HepG2 (cell line): ENCODE data around the gene STK31.
"Not testable (repeated sequence)": the region's sequence is repeated elsewhere in the genome, so short reads cannot be mapped to it uniquely, and the experiment has no call there.

Source experiments
- POLR2AphosphoS5 ChIP-seq: IDR thresholded peaks from 2 replicates; pipeline ENCODE4 v1.6.1; 2012; ENCODE audit warnings: low read depth, low read length
- SMARCC2 ChIP-seq: fragments of 450-650 bp; IDR thresholded peaks from 2 replicates; pipeline ENCODE4 v1.6.1; 2017; ENCODE audit warnings: antibody characterized with exemption, mild to moderate bottlenecking
- ZNF768 ChIP-seq: sonication (generic); formaldehyde crosslinking; IDR thresholded peaks from 2 replicates; pipeline ENCODE4 v1.4.0; 2020; ENCODE audit warnings: missing genetic modification reagents
- ZSCAN25 ChIP-seq: sonication (generic); formaldehyde crosslinking; IDR thresholded peaks from 2 replicates; pipeline ENCODE4 v1.8.0; 2022; ENCODE audit warnings: mild to moderate bottlenecking, missing genetic modification reagents
- TF ChIP-seq, protein P1 (sequence below): sonication (generic); formaldehyde crosslinking; IDR thresholded peaks from 2 replicates; pipeline ENCODE4 v1.5.1; 2020; ENCODE audit warnings: mild to moderate bottlenecking, missing genetic modification reagents

DNA sequence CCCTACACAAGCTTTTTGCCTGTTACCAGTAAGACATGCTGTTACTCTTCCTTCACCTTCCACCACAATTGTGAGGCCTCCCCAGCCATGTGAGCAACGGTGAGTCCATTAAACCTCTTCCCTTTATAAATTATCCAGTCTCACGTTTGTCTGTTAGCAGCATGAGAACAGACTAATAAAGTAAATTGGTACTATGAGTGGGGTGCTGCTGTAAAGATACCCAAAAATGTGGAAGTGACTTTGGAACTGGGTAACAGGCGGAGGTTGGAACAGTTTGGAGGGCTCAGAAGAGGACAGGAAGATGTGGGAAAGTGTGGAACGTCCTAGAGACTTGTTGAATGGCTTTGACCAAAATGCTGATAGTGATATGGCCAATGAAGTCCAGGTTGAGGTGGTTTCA, 122.7 kb downstream of the STK31 start:
- TF ChIP-seq ZSCAN25 (CRISPR knock-in tag); ZNF768; SMARCC2; POLR2AphosphoS5: not testable (repeated sequence)
- TF ChIP-seq, protein P1, sequence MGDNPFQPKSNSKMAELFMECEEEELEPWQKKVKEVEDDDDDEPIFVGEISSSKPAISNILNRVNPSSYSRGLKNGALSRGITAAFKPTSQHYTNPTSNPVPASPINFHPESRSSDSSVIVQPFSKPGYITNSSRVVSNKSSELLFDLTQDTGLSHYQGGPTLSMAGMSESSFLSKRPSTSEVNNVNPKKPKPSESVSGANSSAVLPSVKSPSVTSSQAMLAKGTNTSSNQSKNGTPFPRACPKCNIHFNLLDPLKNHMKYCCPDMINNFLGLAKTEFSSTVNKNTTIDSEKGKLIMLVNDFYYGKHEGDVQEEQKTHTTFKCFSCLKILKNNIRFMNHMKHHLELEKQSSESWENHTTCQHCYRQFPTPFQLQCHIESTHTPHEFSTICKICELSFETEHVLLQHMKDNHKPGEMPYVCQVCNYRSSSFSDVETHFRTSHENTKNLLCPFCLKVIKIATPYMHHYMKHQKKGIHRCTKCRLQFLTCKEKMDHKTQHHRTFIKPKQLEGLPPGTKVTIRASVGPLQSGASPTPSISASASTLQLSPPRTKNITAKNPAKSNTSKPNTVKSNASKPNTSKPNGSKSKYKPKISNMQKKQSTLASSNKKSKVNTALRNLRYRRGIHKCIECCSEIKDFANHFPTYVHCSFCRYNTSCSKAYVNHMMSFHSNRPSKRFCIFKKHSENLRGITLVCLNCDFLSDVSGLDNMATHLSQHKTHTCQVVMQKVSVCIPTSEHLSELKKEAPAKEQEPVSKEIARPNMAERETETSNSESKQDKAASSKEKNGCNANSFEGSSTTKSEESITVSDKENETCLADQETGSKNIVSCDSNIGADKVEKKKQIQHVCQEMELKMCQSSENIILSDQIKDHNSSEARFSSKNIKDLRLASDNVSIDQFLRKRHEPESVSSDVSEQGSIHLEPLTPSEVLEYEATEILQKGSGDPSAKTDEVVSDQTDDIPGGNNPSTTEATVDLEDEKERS (CRISPR knock-in tag) = not testable (repeated sequence)
